ENCODE measurements around the gene CD151. TPM values are rescaled to one million over a fixed set of nuclear protein-coding genes. Genes with fewer than 3 reads are reported as not detected.

Gene CD151
- polyA plus RNA-seq, 4 donors: 194 to 242 (median 203) TPM

GRCh38 chr11:855330-855674 is 22.6 kb downstream of the CD151 start:
- DNase-seq (ENCODE audit: low read depth in 4 of 4, low spot score in 3 of 4): no peak

- DNase-seq (ENCODE audit: low read depth in 4 of 4, low spot score in 3 of 4): no peak
These were observed 23.0 kb downstream of the CD151 start for GRCh38 chr11:855796-856195.

GRCh38 chr11:856397-856796 is 23.6 kb downstream of the CD151 start:
- no peak for DNase-seq (ENCODE audit: low read depth in 4 of 4, low spot score in 3 of 4)

GRCh38 chr11:858053-858761 is 25.5 kb downstream of the CD151 start:
- no peak for DNase-seq (ENCODE audit: low read depth in 4 of 4, low spot score in 3 of 4)

GRCh38 chr11:858762-859339 is 26.1 kb downstream of the CD151 start:
- no peak for DNase-seq (ENCODE audit: low read depth in 4 of 4, low spot score in 3 of 4)

- DNase-seq (ENCODE audit: low read depth in 4 of 4, low spot score in 3 of 4): no peak
These were observed 26.8 kb downstream of the CD151 start for GRCh38 chr11:859394-860131.

- no peak for DNase-seq (ENCODE audit: low read depth in 4 of 4, low spot score in 3 of 4)
These were observed 27.7 kb downstream of the CD151 start for GRCh38 chr11:860234-861104.

GRCh38 chr11:861105-861479 is 28.3 kb downstream of the CD151 start:
- DNase-seq (ENCODE audit: low read depth in 4 of 4, low spot score in 3 of 4): no peak

GRCh38 chr11:862081-862661 is 29.4 kb downstream of the CD151 start:
- no peak for DNase-seq (ENCODE audit: low read depth in 4 of 4, low spot score in 3 of 4)

- DNase-seq (ENCODE audit: low read depth in 4 of 4, low spot score in 3 of 4): no peak
These were observed 29.9 kb downstream of the CD151 start for GRCh38 chr11:862696-863022.

- no peak for DNase-seq (ENCODE audit: low read depth in 4 of 4, low spot score in 3 of 4)
These were observed 30.5 kb downstream of the CD151 start for GRCh38 chr11:863023-863909.

- no peak for DNase-seq (ENCODE audit: low read depth in 4 of 4, low spot score in 3 of 4)
These were observed 31.4 kb downstream of the CD151 start for GRCh38 chr11:863910-864827.

GRCh38 chr11:864898-865297 is 32.1 kb downstream of the CD151 start:
- no peak for DNase-seq (ENCODE audit: low read depth in 4 of 4, low spot score in 3 of 4)

GRCh38 chr11:865462-866430 is 33.0 kb downstream of the CD151 start:
- no peak for DNase-seq (ENCODE audit: low read depth in 4 of 4, low spot score in 3 of 4)

- no peak for DNase-seq (ENCODE audit: low read depth in 4 of 4, low spot score in 3 of 4)
These were observed 33.7 kb downstream of the CD151 start for GRCh38 chr11:866481-866880.

- DNase-seq (ENCODE audit: low read depth in 4 of 4, low spot score in 3 of 4): no peak
These were observed 35.2 kb downstream of the CD151 start for GRCh38 chr11:867856-868358.

- no peak for DNase-seq (ENCODE audit: low read depth in 4 of 4, low spot score in 3 of 4)
These were observed 35.6 kb downstream of the CD151 start for GRCh38 chr11:868394-868793.
